Osteocyte (in vitro differentiated cells): ENCODE data around the gene DMD. TPM values are rescaled to one million over a fixed set of nuclear protein-coding genes. Genes with fewer than 3 reads are reported as not detected.

Experiments
- DNase-seq: peaks from one replicate; pipeline ENCODE4 v3.0.0; 2021; ENCODE audit warnings: mixed read lengths; ENCODE audit not compliant: unreplicated experiment; ENCODE audit errors: extremely low spot score
- H3K27ac Mint-ChIP-seq: one replicate; pipeline ENCODE4 v1.8.0; 2021; ENCODE audit warnings: mild to moderate bottlenecking, mixed read lengths; ENCODE audit not compliant: unreplicated experiment
- H3K27me3 Mint-ChIP-seq: one replicate; pipeline ENCODE4 v1.8.0; 2021; ENCODE audit warnings: mixed read lengths; ENCODE audit not compliant: unreplicated experiment
- H3K36me3 Mint-ChIP-seq: one replicate; pipeline ENCODE4 v1.8.0; 2021; ENCODE audit warnings: mixed read lengths; ENCODE audit not compliant: unreplicated experiment
- H3K4me1 Mint-ChIP-seq: one replicate; pipeline ENCODE4 v1.8.0; 2021; ENCODE audit warnings: mixed read lengths; ENCODE audit not compliant: unreplicated experiment
- H3K4me3 Mint-ChIP-seq: one replicate; pipeline ENCODE4 v1.8.0; 2021; ENCODE audit warnings: mild to moderate bottlenecking, moderate library complexity, mixed read lengths; ENCODE audit not compliant: unreplicated experiment
- H3K9me3 Mint-ChIP-seq: one replicate; pipeline ENCODE4 v1.8.0; 2021; ENCODE audit warnings: mixed read lengths; ENCODE audit not compliant: unreplicated experiment
- total RNA-seq: library from RNA; stranded (reverse); gene quantifications from 2 replicates; pipeline ENCODE4 v1.2.1, GENCODE V29; 2021
- TF ChIP-seq, protein P1 (sequence below): fragments of 200-600 bp; sonication (generic); IDR thresholded peaks from 2 replicates; pipeline ENCODE4 v1.5.0; 2021; ENCODE audit warnings: antibody characterized with exemption, mild to moderate bottlenecking, moderate library complexity

The DMD gene
- total RNA-seq, 1 donor from 2014 or later: 317 TPM

GRCh38 chrX:31523884-31524536 lies 1687.3 kb downstream of the DMD start:
- Mint-ChIP-seq H3K36me3 (no peaks in the 10 kb centered on the region), H3K4me1 (peaks cover 21% of the 10 kb centered on the region), H3K27ac (no peak overlapping the region), H3K27me3 (no peaks in the 10 kb centered on the region), H3K9me3 (peaks cover 7% of the 10 kb centered on the region), H3K4me3 (no peak overlapping the region)
- DNase-seq: no peak
- TF ChIP-seq, protein P1, sequence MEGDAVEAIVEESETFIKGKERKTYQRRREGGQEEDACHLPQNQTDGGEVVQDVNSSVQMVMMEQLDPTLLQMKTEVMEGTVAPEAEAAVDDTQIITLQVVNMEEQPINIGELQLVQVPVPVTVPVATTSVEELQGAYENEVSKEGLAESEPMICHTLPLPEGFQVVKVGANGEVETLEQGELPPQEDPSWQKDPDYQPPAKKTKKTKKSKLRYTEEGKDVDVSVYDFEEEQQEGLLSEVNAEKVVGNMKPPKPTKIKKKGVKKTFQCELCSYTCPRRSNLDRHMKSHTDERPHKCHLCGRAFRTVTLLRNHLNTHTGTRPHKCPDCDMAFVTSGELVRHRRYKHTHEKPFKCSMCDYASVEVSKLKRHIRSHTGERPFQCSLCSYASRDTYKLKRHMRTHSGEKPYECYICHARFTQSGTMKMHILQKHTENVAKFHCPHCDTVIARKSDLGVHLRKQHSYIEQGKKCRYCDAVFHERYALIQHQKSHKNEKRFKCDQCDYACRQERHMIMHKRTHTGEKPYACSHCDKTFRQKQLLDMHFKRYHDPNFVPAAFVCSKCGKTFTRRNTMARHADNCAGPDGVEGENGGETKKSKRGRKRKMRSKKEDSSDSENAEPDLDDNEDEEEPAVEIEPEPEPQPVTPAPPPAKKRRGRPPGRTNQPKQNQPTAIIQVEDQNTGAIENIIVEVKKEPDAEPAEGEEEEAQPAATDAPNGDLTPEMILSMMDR: no peak

DNA sequence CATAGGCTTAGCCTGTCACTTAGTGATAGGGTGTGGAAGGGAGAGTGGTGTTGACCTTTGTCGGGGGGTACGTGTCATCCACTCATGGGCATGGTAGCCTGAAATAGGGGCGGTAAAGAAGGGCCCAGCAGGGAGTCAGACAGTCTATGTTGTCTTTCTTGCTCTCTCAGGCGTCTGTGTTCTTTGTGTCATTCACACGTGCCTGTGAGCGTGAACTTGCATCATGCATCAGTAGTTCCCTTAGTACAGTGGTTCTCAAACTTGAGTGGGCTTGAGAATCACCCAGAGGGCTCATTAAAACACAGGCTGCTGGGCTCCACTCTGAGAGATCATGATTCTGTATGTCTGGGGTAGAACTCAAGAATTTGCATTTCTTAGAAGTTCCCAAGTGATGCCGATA lies 1688.6 kb downstream of the DMD start:
- Mint-ChIP-seq H3K4me1 (peaks cover 19% of the 10 kb centered on the region), H3K27ac (no peak overlapping the region), H3K27me3 (no peaks in the 10 kb centered on the region), H3K36me3 (no peaks in the 10 kb centered on the region), H3K4me3 (no peak overlapping the region), H3K9me3 (peaks cover 1% of the 10 kb centered on the region)
- DNase-seq: no peak
- TF ChIP-seq, protein P1: no peak

GRCh38 chrX:31521941-31522340 lies 1689.4 kb downstream of the DMD start:
- Mint-ChIP-seq H3K4me3 (no peak overlapping the region), H3K27ac (no peak overlapping the region), H3K9me3 (no peaks in the 10 kb centered on the region), H3K27me3 (no peaks in the 10 kb centered on the region), H3K36me3 (no peaks in the 10 kb centered on the region), H3K4me1 (peaks cover 14% of the 10 kb centered on the region)
- TF ChIP-seq, protein P1: no peak
- no peak for DNase-seq

DNA sequence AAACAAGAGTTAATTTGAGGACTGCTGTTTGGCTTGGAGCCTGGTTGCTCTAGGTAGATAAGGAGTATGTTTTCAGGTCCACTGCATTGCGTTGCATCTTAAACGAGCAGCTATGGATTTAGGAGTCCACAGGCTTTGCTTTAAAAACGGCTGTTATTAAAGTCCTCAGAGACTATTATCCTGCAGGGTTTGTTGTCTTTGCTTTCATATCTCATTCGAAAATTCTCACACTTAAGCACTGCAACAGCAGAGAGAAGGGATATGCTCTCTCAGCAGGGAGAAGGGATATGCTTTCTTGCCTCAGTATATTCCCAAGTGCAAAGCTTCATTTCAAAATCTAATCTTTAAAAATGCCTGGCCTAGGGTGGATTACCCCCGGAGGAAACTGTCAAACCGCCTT lies 1694.8 kb downstream of the DMD start:
- H3K27ac Mint-ChIP-seq: no peak overlapping the region
- H3K36me3 Mint-ChIP-seq: no peaks in the 10 kb centered on the region
- no peak for DNase-seq
- H3K4me3 Mint-ChIP-seq: no peak overlapping the region
- no peaks in the 10 kb centered on the region for H3K27me3 Mint-ChIP-seq
- no peaks in the 10 kb centered on the region for H3K9me3 Mint-ChIP-seq
- TF ChIP-seq, protein P1: no peak
- H3K4me1 Mint-ChIP-seq: peaks cover 6% of the 10 kb centered on the region

- Mint-ChIP-seq H3K27ac (peak overlapping the region; percentile 78), H3K27me3 (no peaks in the 10 kb centered on the region), H3K36me3 (no peaks in the 10 kb centered on the region), H3K4me3 (no peak overlapping the region), H3K9me3 (no peaks in the 10 kb centered on the region), H3K4me1 (peaks cover 16% of the 10 kb centered on the region)
- TF ChIP-seq, protein P1: no peak
- no peak for DNase-seq
These were observed 1703.0 kb downstream of the DMD start for GRCh38 chrX:31508338-31508737.
